Ascending aorta (tissue), 2 donors: ENCODE results near the gene PLEKHM1. TPM values are rescaled to one million over a fixed set of nuclear protein-coding genes. Genes with fewer than 3 reads are reported as not detected.
"Not testable (repeated sequence)": the region's sequence is repeated elsewhere in the genome, so short reads cannot be mapped to it uniquely, and the experiment has no call there.

Experiments used
- DNase-seq, 2 donors: peaks; one replicate each; pipeline ENCODE4 v3.0.0-alpha.2; 2019; ENCODE audit warnings: low spot score in 2 of 2
- H3K27ac ChIP-seq, 2 donors: fragments of 200-600 bp; sonication (generic); one replicate each; pipeline ENCODE4 v1.5.1; 2016 to 2017; ENCODE audit warnings: mild to moderate bottlenecking in 1 of 2
- H3K27me3 ChIP-seq: fragments of 200-600 bp; sonication (generic); one replicate; pipeline ENCODE4 v1.5.1; 2017
- H3K36me3 ChIP-seq, 2 donors: fragments of 200-600 bp; sonication (generic); one replicate each; pipeline ENCODE4 v1.5.1; 2016
- H3K4me1 ChIP-seq, 2 donors: fragments of 200-600 bp; sonication (generic); one replicate each; pipeline ENCODE4 v1.5.1; 2016 to 2017; ENCODE audit warnings: mild to moderate bottlenecking in 1 of 2
- H3K4me3 ChIP-seq, 2 donors: fragments of 200-600 bp; sonication (generic); one replicate each; pipeline ENCODE4 v1.5.1; 2016 to 2017; ENCODE audit warnings: mild to moderate bottlenecking in 1 of 2
- H3K9me3 ChIP-seq, 2 donors: fragments of 200-600 bp; sonication (generic); one replicate each; pipeline ENCODE4 v1.5.1; 2016
- CTCF ChIP-seq, 3 experiments: fragments of 200-600 bp in 2 of 3; fragments of 450-650 bp in 1 of 3; sonication (generic) in 2 of 3; IDR thresholded peaks; one replicate each; pipeline ENCODE4 v1.5.1; 2016 to 2019; ENCODE audit warnings: antibody characterized with exemption in 3 of 3, mild to moderate bottlenecking in 1 of 3, moderate library complexity in 1 of 3
- intact Hi-C: fragments of 100-400 bp; cut with DNase I; formaldehyde crosslinking; loops from one replicate; pipeline ENCODE4 v1.15.1; 2023
- total RNA-seq: library from RNA; depleted of rRNA; stranded (reverse); fragments of >200 nt; gene quantifications from one replicate; pipeline ENCODE4 v1.1.0, GENCODE V29; 2016

Gene PLEKHM1
- total RNA-seq, 1 donor from 2014 or later = 30.2 TPM

GRCh38 chr17:45452329-45453224, 37.9 kb downstream of the PLEKHM1 start:
- H3K4me1 ChIP-seq, H3K27ac ChIP-seq, intact Hi-C loops, H3K27me3 ChIP-seq, H3K4me3 ChIP-seq, DNase-seq, H3K9me3 ChIP-seq: not testable (repeated sequence)
- peaks cover 19 to 63% of the 10 kb centered on the region in 2 donors for H3K36me3 ChIP-seq

GRCh38 chr17:45451660-45452059, 38.9 kb downstream of the PLEKHM1 start:
- H3K9me3 ChIP-seq, H3K27ac ChIP-seq, H3K4me1 ChIP-seq, H3K27me3 ChIP-seq, DNase-seq, H3K4me3 ChIP-seq, intact Hi-C loops: not testable (repeated sequence)
- H3K36me3 ChIP-seq = peaks cover 19 to 60% of the 10 kb centered on the region in 2 donors

- no peak overlapping the region for H3K4me3 ChIP-seq
- no peaks in the 10 kb centered on the region for H3K4me1 ChIP-seq
- no peak for TF ChIP-seq CTCF (IDR thresholded peaks at IDR 0.05)
- no peak for DNase-seq
- H3K9me3 ChIP-seq = no peaks in the 10 kb centered on the region
- H3K27ac ChIP-seq = no peak overlapping the region
- intact Hi-C loops = no loop called here
- no peaks in the 10 kb centered on the region for H3K27me3 ChIP-seq
- H3K36me3 ChIP-seq = peaks cover 16 to 55% of the 10 kb centered on the region in 2 donors
Observed at GRCh38 chr17:45451131-45451530, 39.4 kb downstream of the PLEKHM1 start.

- H3K4me1 ChIP-seq, H3K27me3 ChIP-seq, H3K4me3 ChIP-seq, intact Hi-C loops, H3K9me3 ChIP-seq, H3K27ac ChIP-seq, DNase-seq: not testable (repeated sequence)
- H3K36me3 ChIP-seq = peaks cover 22 to 56% of the 10 kb centered on the region in 2 donors
Observed at GRCh38 chr17:45449708-45450329, 40.7 kb downstream of the PLEKHM1 start.

GRCh38 chr17:45449260-45449659, 41.3 kb downstream of the PLEKHM1 start:
- peaks cover 23 to 53% of the 10 kb centered on the region in 2 donors for H3K36me3 ChIP-seq
- DNase-seq, H3K9me3 ChIP-seq, intact Hi-C loops, H3K27me3 ChIP-seq, H3K27ac ChIP-seq, H3K4me3 ChIP-seq, H3K4me1 ChIP-seq: not testable (repeated sequence)

- H3K27ac ChIP-seq, H3K4me3 ChIP-seq, DNase-seq, intact Hi-C loops, H3K4me1 ChIP-seq, H3K27me3 ChIP-seq, H3K9me3 ChIP-seq: not testable (repeated sequence)
- peaks cover 17 to 55% of the 10 kb centered on the region in 2 donors for H3K36me3 ChIP-seq
Observed at GRCh38 chr17:45448483-45448882, 42.0 kb downstream of the PLEKHM1 start.

GRCh38 chr17:45448066-45448465, 42.5 kb downstream of the PLEKHM1 start:
- H3K9me3 ChIP-seq, H3K27me3 ChIP-seq, H3K27ac ChIP-seq, H3K4me3 ChIP-seq, intact Hi-C loops, DNase-seq, H3K4me1 ChIP-seq: not testable (repeated sequence)
- peaks cover 15 to 53% of the 10 kb centered on the region in 2 donors for H3K36me3 ChIP-seq

- H3K27ac ChIP-seq, intact Hi-C loops, H3K27me3 ChIP-seq, H3K4me1 ChIP-seq, DNase-seq, H3K4me3 ChIP-seq, H3K9me3 ChIP-seq: not testable (repeated sequence)
- H3K36me3 ChIP-seq = peaks cover 11 to 50% of the 10 kb centered on the region in 2 donors
Observed at GRCh38 chr17:45447650-45448049, 42.9 kb downstream of the PLEKHM1 start.

GRCh38 chr17:45446872-45447625, 43.5 kb downstream of the PLEKHM1 start:
- DNase-seq, H3K27ac ChIP-seq, H3K4me3 ChIP-seq, intact Hi-C loops, H3K9me3 ChIP-seq, H3K27me3 ChIP-seq, H3K4me1 ChIP-seq: not testable (repeated sequence)
- H3K36me3 ChIP-seq = peaks cover 11 to 50% of the 10 kb centered on the region in 2 donors

- H3K4me1 ChIP-seq, H3K4me3 ChIP-seq, H3K27me3 ChIP-seq, intact Hi-C loops, H3K9me3 ChIP-seq, DNase-seq, H3K27ac ChIP-seq: not testable (repeated sequence)
- peaks cover 9 to 48% of the 10 kb centered on the region in 2 donors for H3K36me3 ChIP-seq
Observed at GRCh38 chr17:45445901-45446743, 44.4 kb downstream of the PLEKHM1 start.

- intact Hi-C loops, H3K27me3 ChIP-seq, H3K27ac ChIP-seq, DNase-seq, H3K9me3 ChIP-seq, H3K4me3 ChIP-seq, H3K4me1 ChIP-seq: not testable (repeated sequence)
- peaks cover 7 to 46% of the 10 kb centered on the region in 2 donors for H3K36me3 ChIP-seq
Observed at GRCh38 chr17:45444856-45445820, 45.4 kb downstream of the PLEKHM1 start.
